Esophagus muscularis mucosa (tissue), 4 donors: ENCODE results near the gene ALG14. TPM values are rescaled to one million over a fixed set of nuclear protein-coding genes. Genes with fewer than 3 reads are reported as not detected.
"Not testable (repeated sequence)": the region's sequence is repeated elsewhere in the genome, so short reads cannot be mapped to it uniquely, and the experiment has no call there.

ENCODE experiments used
- DNase-seq: peaks from one replicate; pipeline ENCODE4 v3.0.0-alpha.2; 2017; ENCODE audit errors: extremely low spot score
- H3K27ac ChIP-seq, 4 donors: fragments of 200-600 bp; sonication (generic); replicated peaks in 1 of 4; 1 replicate in 3 of 4; 2 replicates in 1 of 4; pipeline ENCODE4 v1.5.1; 2016 to 2019; ENCODE audit warnings: mild to moderate bottlenecking in 1 of 4
- H3K27me3 ChIP-seq, 4 donors: fragments of 200-600 bp; sonication (generic); one replicate each; pipeline versions ENCODE4 v1.5.1 to v1.6.0; 2016 to 2019
- H3K36me3 ChIP-seq, 4 donors: fragments of 200-600 bp; sonication (generic); one replicate each; pipeline ENCODE4 v1.5.1; 2016 to 2019
- H3K4me1 ChIP-seq, 4 donors: fragments of 200-600 bp; sonication (generic); one replicate each; pipeline ENCODE4 v1.5.1; 2016 to 2019
- H3K4me3 ChIP-seq, 4 donors: fragments of 200-600 bp; sonication (generic); 1 replicate in 2 of 4; 2 replicates in 2 of 4; pipeline ENCODE4 v1.5.1; 2016 to 2019; ENCODE audit warnings: mild to moderate bottlenecking in 4 of 4, moderate library complexity in 1 of 4
- H3K9me3 ChIP-seq, 4 donors: fragments of 200-600 bp; sonication (generic); 1 replicate in 3 of 4; 2 replicates in 1 of 4; pipeline ENCODE4 v1.5.1; 2016 to 2019
- CTCF ChIP-seq, 3 experiments: fragments of 200-600 bp in 2 of 3; fragments of 450-650 bp in 1 of 3; sonication (generic) in 2 of 3; IDR thresholded peaks; one replicate each; pipeline ENCODE4 v1.5.1; 2017 to 2019; ENCODE audit warnings: antibody characterized with exemption in 3 of 3, mild to moderate bottlenecking in 2 of 3, moderate library complexity in 1 of 3
- EP300 ChIP-seq: sonication (generic); formaldehyde crosslinking; IDR thresholded peaks from one replicate; pipeline ENCODE4 v1.6.1; 2017; ENCODE audit warnings: antibody characterized with exemption
- POLR2A ChIP-seq: fragments of 450-650 bp; IDR thresholded peaks from one replicate; pipeline ENCODE4 v1.6.1; 2017; ENCODE audit warnings: antibody characterized with exemption, moderate library complexity, mild to moderate bottlenecking, low read depth
- POLR2AphosphoS5 ChIP-seq, 2 donors: sonication (generic); formaldehyde crosslinking; IDR thresholded peaks; one replicate each; pipeline ENCODE4 v1.6.1; 2017; ENCODE audit warnings: antibody characterized with exemption in 2 of 2
- WGBS: methylation state at CpG from one replicate; pipeline ENCODE4 v1.1.5; 2018; 5-methylcytosine and 5-hydroxymethylcytosine counted together
- intact Hi-C: fragments of 100-400 bp; cut with DNase I; formaldehyde crosslinking; loops from one replicate; pipeline ENCODE4 v1.15.1; 2023
- total RNA-seq, 4 donors: library from RNA; depleted of rRNA; stranded (reverse); fragments of >200 nt; gene quantifications; one replicate each; pipeline versions ENCODE4 v1.1.0 to v1.2.1, GENCODE V29; 2016

Gene ALG14
- total RNA-seq, 4 donors from 2014 or later = 0.52 to 0.83 (median 0.74) TPM

- peaks cover 0 to 16% (median 0%) of the 10 kb centered on the region in 4 donors for H3K36me3 ChIP-seq
- no peak for TF ChIP-seq EP300
- no peak for TF ChIP-seq POLR2A
- no peak for TF ChIP-seq POLR2AphosphoS5 (IDR thresholded peaks at IDR 0.05)
- no peak for TF ChIP-seq CTCF (IDR thresholded peaks at IDR 0.05)
- peak overlapping the region; percentile 59 to 81 (median 76) for H3K27ac ChIP-seq
- H3K4me3 ChIP-seq = peak overlapping the region; percentile 10 to 40 (median 31)
- no peaks in the 10 kb centered on the region for H3K27me3 ChIP-seq
- 16% methylated on average over 7 of the region's 7 CpGs for WGBS
- peak; percentile 68 for DNase-seq
- intact Hi-C loops = loop anchor here (5.0 kb wide), 2 partner anchors 95 to 170 kb away; partner anchors contain the start of gene CNN3
- H3K4me1 ChIP-seq = peaks cover 16 to 59% (median 46%) of the 10 kb centered on the region in 4 donors
- H3K9me3 ChIP-seq = no peaks in the 10 kb centered on the region
Measured at GRCh38 chr1:95021805-95022643, 50.7 kb downstream of the ALG14 start.

- TF ChIP-seq POLR2A (no peak), CTCF (IDR thresholded peaks at IDR 0.05) (no peak), POLR2AphosphoS5 (IDR thresholded peaks at IDR 0.05) (no peak), EP300 (no peak)
- DNase-seq = peak; percentile 39
- Histone ChIP-seq H3K36me3 (peaks cover 0 to 9% (median 0%) of the 10 kb centered on the region in 4 donors), H3K4me3 (peak overlapping the region in 3 of 4 donors; percentile 26 to 40 (median 36)), H3K4me1 (peaks cover 16 to 60% (median 49%) of the 10 kb centered on the region in 4 donors), H3K27ac (peak overlapping the region; percentile 59 to 81 (median 76)), H3K27me3 (no peaks in the 10 kb centered on the region), H3K9me3 (no peaks in the 10 kb centered on the region)
- 63% methylated on average over 4 of the region's 4 CpGs for WGBS
- intact Hi-C loops = loop anchor here (5.0 kb wide), 2 partner anchors 94 to 169 kb away; partner anchors contain the start of gene CNN3
Measured at GRCh38 chr1:95021119-95021518, 51.6 kb downstream of the ALG14 start.

GRCh38 chr1:95019466-95019865 is 53.3 kb downstream of the ALG14 start:
- H3K36me3 ChIP-seq, intact Hi-C loops, H3K27ac ChIP-seq, H3K9me3 ChIP-seq, H3K27me3 ChIP-seq, H3K4me3 ChIP-seq: not testable (repeated sequence)
- WGBS = 96% methylated on average over 6 of the region's 6 CpGs
- peaks cover 17 to 76% (median 65%) of the 10 kb centered on the region in 4 donors for H3K4me1 ChIP-seq
- peak; percentile 14 for DNase-seq

GRCh38 chr1:95018602-95019369 is 54.0 kb downstream of the ALG14 start:
- no peaks in the 10 kb centered on the region for H3K9me3 ChIP-seq
- peak; percentile 14 for DNase-seq
- H3K36me3 ChIP-seq = no peaks in the 10 kb centered on the region
- 73% methylated on average over 1 of the region's 1 CpG for WGBS
- intact Hi-C loops = no loop called here
- no peak overlapping the region for H3K4me3 ChIP-seq
- peaks cover 24 to 77% (median 66%) of the 10 kb centered on the region in 4 donors for H3K4me1 ChIP-seq
- H3K27ac ChIP-seq = no peak overlapping the region
- TF ChIP-seq POLR2AphosphoS5 (IDR thresholded peaks at IDR 0.05) (no peak), EP300 (no peak), CTCF (IDR thresholded peaks at IDR 0.05) (no peak), POLR2A (no peak)
- no peaks in the 10 kb centered on the region for H3K27me3 ChIP-seq

DNA sequence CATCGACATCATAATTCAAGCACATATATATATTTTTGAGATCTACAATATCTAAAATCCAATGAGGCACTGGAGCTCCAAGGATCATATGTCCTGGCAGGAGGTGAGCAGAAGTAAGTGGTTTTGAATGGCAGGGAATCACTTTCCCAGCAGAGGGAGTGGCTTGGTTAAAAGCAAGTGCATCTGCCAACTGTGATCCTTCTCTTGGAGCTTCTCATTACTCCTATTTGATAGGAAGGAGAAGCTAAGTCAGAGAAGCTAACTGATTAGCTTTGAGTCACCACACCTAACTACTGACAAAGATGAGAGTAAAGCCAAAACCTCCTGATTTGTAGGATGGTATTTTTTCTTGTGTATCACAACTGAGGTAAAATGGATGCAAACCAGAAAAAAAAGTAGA is 55.0 kb downstream of the ALG14 start:
- 83% methylated on average over 1 of the region's 1 CpG for WGBS
- peaks cover 18 to 74% (median 61%) of the 10 kb centered on the region in 4 donors for H3K4me1 ChIP-seq

More for the DNA sequence above, 55.0 kb downstream of the ALG14 start:
- Histone ChIP-seq H3K36me3 (no peaks in the 10 kb centered on the region), H3K27me3 (no peaks in the 10 kb centered on the region), H3K27ac (no peak overlapping the region), H3K4me3 (no peak overlapping the region), H3K9me3 (no peaks in the 10 kb centered on the region)
- DNase-seq = no peak
- intact Hi-C loops = no loop called here
- no peak for TF ChIP-seq POLR2AphosphoS5 (IDR thresholded peaks at IDR 0.05)
- TF ChIP-seq EP300 = no peak
- no peak for TF ChIP-seq POLR2A
